H1 (cell line): ENCODE results near the gene MACROH2A1. TPM values are rescaled to one million over a fixed set of nuclear protein-coding genes. Genes with fewer than 3 reads are reported as not detected.

Experiments used
- CTCF ChIA-PET: fragments of 300-600 bp; sonication (Branson Sonifier 250); formaldehyde crosslinking; loops from one replicate; lab custom pipeline; 2021; ENCODE audit not compliant: partially characterized antibody; lab: Charles Lee
- POLR2A ChIA-PET: fragments of 300-600 bp; sonication (Branson Sonifier 250); formaldehyde crosslinking; loops from one replicate; lab custom pipeline; 2021; ENCODE audit warnings: inconsistent platforms; ENCODE audit not compliant: partially characterized antibody; lab: Charles Lee
- DNase-seq, 2 experiments: peaks; one replicate each; pipeline versions ENCODE4 v3.0.0 to v3.0.0-alpha.2; 2010 to 2022; ENCODE audit warnings: low spot score in 2 of 2, low read depth in 1 of 2, mixed read lengths in 1 of 2
- FAIRE-seq: peaks from 2 replicates; lab custom pipeline; 2011; peaks lifted over from hg19 to GRCh38; lab: Jason Lieb, UNC
- H2AFZ ChIP-seq: 2 replicates; pipeline ENCODE4 v1.8.1; 2012; ENCODE audit warnings: low read length, inconsistent platforms
- H2AK5ac ChIP-seq: 2 replicates; pipeline ENCODE4 v1.6.1; 2013; ENCODE audit warnings: low read depth, low read length
- H2BK120ac ChIP-seq: replicated peaks from 2 replicates; pipeline ENCODE3; 2013; ENCODE audit warnings: low read depth, low read length, inconsistent platforms
- H2BK12ac ChIP-seq: 2 replicates; pipeline ENCODE4 v1.6.1; 2013; ENCODE audit warnings: low read depth, low read length
- H2BK15ac ChIP-seq: 2 replicates; pipeline ENCODE4 v1.6.1; 2013; ENCODE audit warnings: low read length
- H2BK20ac ChIP-seq: 2 replicates; pipeline ENCODE4 v1.6.1; 2013; ENCODE audit warnings: low read length
- H2BK5ac ChIP-seq: 2 replicates; pipeline ENCODE4 v1.6.1; 2013; ENCODE audit warnings: low read depth, low read length
- H3K14ac ChIP-seq: 2 replicates; pipeline ENCODE4 v1.6.1; 2013; ENCODE audit warnings: inconsistent platforms; ENCODE audit not compliant: insufficient read length
- H3K18ac ChIP-seq: 2 replicates; pipeline ENCODE4 v1.6.1; 2013; ENCODE audit warnings: low read length; ENCODE audit errors: extremely low read depth
- H3K23ac ChIP-seq: 2 replicates; pipeline ENCODE4 v1.6.1; 2013; ENCODE audit warnings: inconsistent platforms; ENCODE audit not compliant: insufficient read length
- H3K23me2 ChIP-seq: 2 replicates; pipeline ENCODE4 v1.6.1; 2013; ENCODE audit warnings: low read depth, low read length
- H3K27ac ChIP-seq: 2 replicates; pipeline ENCODE4 v1.6.1; 2011; ENCODE audit warnings: low read depth, low read length, inconsistent platforms
- H3K27me3 ChIP-seq, 4 experiments: replicated peaks in 1 of 4; 1 replicate in 1 of 4; 2 replicates in 3 of 4; pipeline versions ENCODE4 v1.6.1 to v1.8.1; 2011 to 2013; ENCODE audit warnings: low read length in 3 of 4, mild to moderate bottlenecking in 3 of 4, inconsistent platforms in 2 of 4, mixed read lengths in 2 of 4, moderate library complexity in 1 of 4; ENCODE audit not compliant: control insufficient read depth in 3 of 4, insufficient read depth in 3 of 4; ENCODE audit errors: extremely low read depth in 1 of 4
- H3K36me3 ChIP-seq, 4 experiments: 2 replicates each; pipeline versions ENCODE4 v1.6.1 to v1.8.1; 2011 to 2013; ENCODE audit warnings: mild to moderate bottlenecking in 4 of 4, low read length in 3 of 4, moderate library complexity in 2 of 4, control low read depth in 1 of 4, inconsistent platforms in 1 of 4; ENCODE audit not compliant: insufficient read depth in 4 of 4, control insufficient read depth in 2 of 4
- H3K4ac ChIP-seq: replicated peaks from 2 replicates; pipeline ENCODE3; 2013; ENCODE audit warnings: low read length, low read depth, mixed read lengths, inconsistent platforms; ENCODE audit not compliant: insufficient read length
- H3K4me1 ChIP-seq, 4 experiments: replicated peaks in 1 of 4; 1 replicate in 1 of 4; 2 replicates in 3 of 4; pipeline versions ENCODE4 v1.6.1 to v1.8.1; 2011 to 2013; ENCODE audit warnings: low read length in 3 of 4, inconsistent platforms in 2 of 4, mixed read lengths in 1 of 4; ENCODE audit not compliant: insufficient read depth in 4 of 4, control insufficient read depth in 3 of 4
- H3K4me2 ChIP-seq, 2 experiments: 2 replicates each; pipeline versions ENCODE4 v1.6.1 to v1.8.1; 2011 to 2013; ENCODE audit warnings: low read depth in 2 of 2, low read length in 2 of 2, control low read depth in 1 of 2, inconsistent platforms in 1 of 2, mild to moderate bottlenecking in 1 of 2; ENCODE audit not compliant: insufficient read depth in 1 of 2
- H3K4me3 ChIP-seq, 4 experiments: fragments of 200-600, 300-600 bp in 1 of 4; sonication (generic), shearing (Covaris generic), sonication (Bioruptor Twin) in 1 of 4; 2 replicates each; pipeline versions ENCODE4 v1.5.1 to v1.8.1; 2011 to 2016; ENCODE audit warnings: low read length in 4 of 4, low read depth in 3 of 4, control low read depth in 2 of 4, inconsistent platforms in 2 of 4, mild to moderate bottlenecking in 2 of 4, mixed read lengths in 1 of 4, moderate library complexity in 1 of 4; ENCODE audit not compliant: insufficient read depth in 2 of 4; ENCODE audit errors: extremely low read depth in 1 of 4
- H3K56ac ChIP-seq: replicated peaks from 2 replicates; pipeline ENCODE3; 2013; ENCODE audit warnings: low read depth, mild to moderate bottlenecking, mixed read lengths, low read length, inconsistent platforms; ENCODE audit not compliant: insufficient read length
- H3K79me1 ChIP-seq: 2 replicates; pipeline ENCODE4 v1.6.1; 2013; ENCODE audit warnings: low read depth, low read length, control low read depth
- H3K79me2 ChIP-seq, 2 experiments: 2 replicates each; pipeline versions ENCODE4 v1.6.1 to v1.8.1; 2012 to 2013; ENCODE audit warnings: low read length in 2 of 2, mild to moderate bottlenecking in 2 of 2, inconsistent platforms in 1 of 2; ENCODE audit not compliant: insufficient read depth in 2 of 2, control insufficient read depth in 1 of 2
- H3K9ac ChIP-seq, 4 experiments: replicated peaks in 1 of 4; 1 replicate in 1 of 4; 2 replicates in 3 of 4; pipeline versions ENCODE4 v1.6.1 to v1.8.1; 2011 to 2013; ENCODE audit warnings: low read depth in 3 of 4, low read length in 3 of 4, control low read depth in 2 of 4, mild to moderate bottlenecking in 2 of 4, moderate library complexity in 2 of 4, inconsistent platforms in 1 of 4; ENCODE audit errors: extremely low read depth in 1 of 4
- H3K9me3 ChIP-seq, 2 experiments: 2 replicates each; pipeline versions ENCODE4 v1.6.1 to v1.8.1; 2012 to 2013; ENCODE audit warnings: mild to moderate bottlenecking in 2 of 2, moderate library complexity in 2 of 2, control low read depth in 1 of 2, inconsistent platforms in 1 of 2, low read depth in 1 of 2, low read length in 1 of 2, mixed read lengths in 1 of 2; ENCODE audit not compliant: insufficient read depth in 2 of 2
- H4K20me1 ChIP-seq, 2 experiments: replicated peaks in 1 of 2; 2 replicates each; pipeline versions ENCODE3 to v1.8.1; 2011 to 2013; ENCODE audit warnings: inconsistent platforms in 2 of 2, low read length in 2 of 2, mild to moderate bottlenecking in 1 of 2; ENCODE audit not compliant: insufficient read depth in 2 of 2, control insufficient read depth in 1 of 2
- H4K5ac ChIP-seq: 2 replicates; pipeline ENCODE4 v1.6.1; 2013; ENCODE audit warnings: low read length, low read depth, mixed read lengths, inconsistent platforms; ENCODE audit not compliant: insufficient read length
- H4K8ac ChIP-seq: 2 replicates; pipeline ENCODE4 v1.8.0; 2013; ENCODE audit warnings: mild to moderate bottlenecking, moderate library complexity, low read length, inconsistent platforms; ENCODE audit not compliant: insufficient read depth; ENCODE audit errors: extremely low read depth
- H4K91ac ChIP-seq: replicated peaks from 2 replicates; pipeline ENCODE3; 2013; ENCODE audit warnings: low read length, mixed read lengths, inconsistent platforms; ENCODE audit not compliant: insufficient read length
- ATF3 ChIP-seq: IDR thresholded peaks from 2 replicates; pipeline ENCODE4 v1.6.1; 2011; ENCODE audit warnings: low read depth, mild to moderate bottlenecking, low read length; ENCODE audit not compliant: insufficient read depth
- BACH1 ChIP-seq: IDR thresholded peaks from 2 replicates; pipeline ENCODE4 v1.6.1; 2012; ENCODE audit warnings: low read length, improper control_type of control experiment
- GABPA ChIP-seq: IDR thresholded peaks from 2 replicates; pipeline ENCODE4 v1.6.1; 2011; ENCODE audit warnings: mild to moderate bottlenecking, low read length, moderate library complexity, borderline replicate concordance; ENCODE audit not compliant: insufficient read depth
- HDAC2 ChIP-seq, 2 experiments: fragments of 300-600 bp in 1 of 2; sonication (generic) in 1 of 2; IDR thresholded peaks; 2 replicates each; pipeline ENCODE4 v1.6.1; 2011 to 2012; ENCODE audit warnings: low read depth in 2 of 2, low read length in 2 of 2, mild to moderate bottlenecking in 2 of 2, moderate library complexity in 2 of 2, borderline replicate concordance in 1 of 2, inconsistent platforms in 1 of 2
- KDM1A ChIP-seq: fragments of 200-600, 300-600 bp; sonication (generic); IDR thresholded peaks from 2 replicates; pipeline ENCODE4 v1.7.1; 2016; ENCODE audit warnings: mild to moderate bottlenecking, low read length, borderline replicate concordance
- NANOG ChIP-seq: IDR thresholded peaks from 2 replicates; pipeline ENCODE4 v1.6.1; 2011; ENCODE audit warnings: low read length, low read depth, mild to moderate bottlenecking, inconsistent platforms; ENCODE audit not compliant: insufficient read depth, poor library complexity, severe bottlenecking
- RNF2 ChIP-seq: fragments of 200-900, 300-1000 bp; sonication (generic); IDR thresholded peaks from 2 replicates; pipeline ENCODE4 v1.7.1; 2016; ENCODE audit warnings: borderline replicate concordance, low read depth, mild to moderate bottlenecking, antibody characterized with exemption, low read length; ENCODE audit not compliant: poor library complexity, severe bottlenecking; ENCODE audit errors: missing control alignments
- SAP30 ChIP-seq: fragments of 300-600 bp; sonication (generic); IDR thresholded peaks from 2 replicates; pipeline ENCODE4 v1.7.1; 2012; ENCODE audit warnings: low read length, moderate library complexity, mild to moderate bottlenecking, inconsistent platforms; ENCODE audit not compliant: insufficient read depth, insufficient replicate concordance
- SIX5 ChIP-seq: IDR thresholded peaks from 2 replicates; pipeline ENCODE4 v1.6.1; 2011; ENCODE audit warnings: mild to moderate bottlenecking, low read depth, low read length
- SRF ChIP-seq: IDR thresholded peaks from 2 replicates; pipeline ENCODE4 v1.6.1; 2011; ENCODE audit warnings: mild to moderate bottlenecking, low read depth, low read length, moderate library complexity
- USF2 ChIP-seq: IDR thresholded peaks from 2 replicates; pipeline ENCODE4 v1.6.1; 2011; ENCODE audit warnings: low read length, improper control_type of control experiment
- WGBS, 2 experiments: shearing (Covaris generic) in 1 of 2; methylation state at CpG; one replicate each; pipeline versions ENCODE4 v1.1.6 to v1.1.7; 2013 to 2015; ENCODE audit warnings: low lambda C conversion rate in 2 of 2, mixed read lengths in 2 of 2, inconsistent platforms in 1 of 2, low coverage in 1 of 2, missing lambda C conversion rate in 1 of 2; ENCODE audit not compliant: insufficient replicate concordance in 2 of 2, insufficient coverage in 1 of 2, insufficient read length in 1 of 2; ENCODE audit errors: extremely low coverage in 1 of 2, missing lambda C conversion rate in 1 of 2; 5-methylcytosine and 5-hydroxymethylcytosine counted together
- polyA plus RNA-seq, 7 experiments: library from polyadenylated mRNA; depleted of rRNA in 3 of 7; stranded (reverse) in 5 of 7; unstranded in 2 of 7; fragments of >200 nt in 5 of 7; fragments of 200-250 nt in 2 of 7; gene quantifications; 1 replicate in 5 of 7; 2 replicates in 1 of 7; 4 replicates in 1 of 7; pipeline versions ENCODE4 v1.2.1 to v1.2.3, GENCODE V29; 2011 to 2013; ENCODE audit warnings: missing spikeins in 2 of 7, mixed read lengths in 2 of 7
- total RNA-seq: library from RNA; stranded (reverse); fragmentation: NEBNext Ultra II Directional; extraction: Animal tissue kit (Norgen Biotek cat#: 25700); gene quantifications from 2 replicates; pipeline ENCODE4 v1.2.1, GENCODE V29; 2021

MACROH2A1 gene
- total and polyA plus RNA-seq, 2 of the 8 experiments (the other 6 are each of a cell fraction or from before 2014, with no cell fraction given), result 60.0 to 92.3 TPM

GRCh38 chr5:135308752-135309151, 90.3 kb downstream of the MACROH2A1 start:
- no peak overlapping the region for H3K4me3 ChIP-seq
- H2AFZ ChIP-seq, result no peak overlapping the region
- no peak overlapping the region for H2BK120ac ChIP-seq
- no peak overlapping the region for H3K18ac ChIP-seq
- peak overlapping the region; percentile 28; the same call in 1 of the 2 replicates for H4K8ac ChIP-seq
- no peak overlapping the region for H4K5ac ChIP-seq
- DNase-seq (no peak), FAIRE-seq (no peak)
- no peak overlapping the region for H3K27ac ChIP-seq
- no peaks in the 10 kb centered on the region for H4K20me1 ChIP-seq
- H2BK12ac ChIP-seq, result no peak overlapping the region
- H2BK20ac ChIP-seq, result no peak overlapping the region
- H3K9me3 ChIP-seq, result no peaks in the 10 kb centered on the region
- H4K91ac ChIP-seq, result no peak overlapping the region
- peaks cover 0 to 7% (median under 1%) of the 10 kb centered on the region in 4 experiments; a peak in 2 of 7 replicates for H3K27me3 ChIP-seq
- H3K23ac ChIP-seq, result no peak overlapping the region
- H3K14ac ChIP-seq, result no peak overlapping the region
- CTCF ChIA-PET, result interaction anchor here (0.8 to 1.6 kb wide), 3 partner anchors 10 to 17 kb away, joined by 3 to 4 read pairs (median 3); no protein-coding TSS in a partner anchor
- no peak overlapping the region for H3K4me2 ChIP-seq
- H3K4ac ChIP-seq, result no peak overlapping the region
- H2AK5ac ChIP-seq, result no peak overlapping the region
- no peaks in the 10 kb centered on the region; the same call in 1 of the 2 replicates for H3K23me2 ChIP-seq
- H2BK15ac ChIP-seq, result no peak overlapping the region
- no peak overlapping the region for H3K9ac ChIP-seq
- no peaks in the 10 kb centered on the region for H3K79me1 ChIP-seq
- no peak overlapping the region for H3K56ac ChIP-seq
- H3K79me2 ChIP-seq, result no peaks in the 10 kb centered on the region
- H3K36me3 ChIP-seq, result no peaks in the 10 kb centered on the region
- no peak overlapping the region for H2BK5ac ChIP-seq
- peaks cover 0 to 11% (median 2%) of the 10 kb centered on the region in 4 experiments; a peak in 3 of 7 replicates for H3K4me1 ChIP-seq
- POLR2A ChIA-PET, result no interaction called here
- 74% methylated on average over 5 of the region's 5 CpGs; no CpG with 5 or more reads in 1 of the 2 experiments for WGBS, 2 experiments
- TF ChIP-seq BACH1 (no peak), SAP30 (no peak), USF2 (no peak), RNF2 (no peak), SRF (no peak), HDAC2 (IDR thresholded peaks at IDR 0.05; ENCODE audit: borderline replicate concordance in 1 of 2, low read depth in 2 of 2, low read length in 2 of 2) (no peak), SIX5 (no peak), NANOG (no peak), ATF3 (no peak), KDM1A (no peak), GABPA (no peak)
